GM12891 (cell line): Measurements from ENCODE around the gene AKR1C4.

Experiments
- POLR2A ChIP-seq: IDR thresholded peaks from 2 replicates; pipeline ENCODE4 v1.6.1; 2011; ENCODE audit warnings: low read depth, low read length, control low read depth
- POLR2AphosphoS5 ChIP-seq: IDR thresholded peaks from 2 replicates; pipeline ENCODE4 v1.6.1; 2011; ENCODE audit warnings: low read depth, low read length, control low read depth
- POU2F2 ChIP-seq: IDR thresholded peaks from 2 replicates; pipeline ENCODE4 v1.6.1; 2011; ENCODE audit warnings: low read depth, mild to moderate bottlenecking, control low read depth, low read length, moderate library complexity
- SPI1 ChIP-seq: IDR thresholded peaks from 2 replicates; pipeline ENCODE4 v1.6.1; 2011; ENCODE audit warnings: low read depth, low read length, control low read depth
- TAF1 ChIP-seq: IDR thresholded peaks from 2 replicates; pipeline ENCODE4 v1.6.1; 2011; ENCODE audit warnings: low read depth, low read length, control low read depth

- TF ChIP-seq TAF1 (no peak), POLR2AphosphoS5 (no peak), POLR2A (no peak), SPI1 (no peak), POU2F2 (no peak)
Observed at GRCh38 chr10:5184987-5185775, 11.5 kb upstream of the AKR1C4 start, which contains the start of gene AKR1C8.
